AG08395 (cell line): Measurements from ENCODE around the gene LMF1.
"Not testable (repeated sequence)": the region's sequence is repeated elsewhere in the genome, so short reads cannot be mapped to it uniquely, and the experiment has no call there.

Source experiments
- DNase-seq: peaks from one replicate; pipeline ENCODE4 v3.0.0; 2012; ENCODE audit warnings: mixed read lengths, low spot score

Gene LMF1

DNA sequence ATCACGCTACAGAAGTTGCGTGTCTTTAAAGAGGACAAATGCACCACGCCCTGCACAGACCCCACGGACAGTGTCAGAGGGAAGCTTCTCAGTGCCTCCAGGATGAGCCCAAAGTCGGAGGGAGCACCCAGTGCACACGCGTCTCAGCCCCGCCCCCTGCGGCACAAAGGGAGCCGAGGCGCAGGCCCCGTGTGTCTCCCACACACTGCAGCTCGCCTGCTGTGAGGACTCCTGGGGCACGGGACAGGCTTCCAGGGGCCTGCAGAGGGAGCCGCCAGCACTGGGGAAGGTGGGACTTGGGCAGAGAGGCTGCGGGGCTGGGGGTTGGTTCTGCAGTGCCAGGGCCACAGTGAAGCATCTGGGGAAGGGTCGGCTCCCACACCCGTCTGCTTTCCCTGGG lies 77.4 kb downstream of the LMF1 start:
- DNase-seq: no peak

- peak; percentile 14 for DNase-seq
These were observed 78.1 kb downstream of the LMF1 start for GRCh38 chr16:892536-893255.

- DNase-seq: no peak
These were observed 78.8 kb downstream of the LMF1 start for GRCh38 chr16:892006-892405.

GRCh38 chr16:891353-891740 lies 79.4 kb downstream of the LMF1 start:
- DNase-seq: no peak

DNA sequence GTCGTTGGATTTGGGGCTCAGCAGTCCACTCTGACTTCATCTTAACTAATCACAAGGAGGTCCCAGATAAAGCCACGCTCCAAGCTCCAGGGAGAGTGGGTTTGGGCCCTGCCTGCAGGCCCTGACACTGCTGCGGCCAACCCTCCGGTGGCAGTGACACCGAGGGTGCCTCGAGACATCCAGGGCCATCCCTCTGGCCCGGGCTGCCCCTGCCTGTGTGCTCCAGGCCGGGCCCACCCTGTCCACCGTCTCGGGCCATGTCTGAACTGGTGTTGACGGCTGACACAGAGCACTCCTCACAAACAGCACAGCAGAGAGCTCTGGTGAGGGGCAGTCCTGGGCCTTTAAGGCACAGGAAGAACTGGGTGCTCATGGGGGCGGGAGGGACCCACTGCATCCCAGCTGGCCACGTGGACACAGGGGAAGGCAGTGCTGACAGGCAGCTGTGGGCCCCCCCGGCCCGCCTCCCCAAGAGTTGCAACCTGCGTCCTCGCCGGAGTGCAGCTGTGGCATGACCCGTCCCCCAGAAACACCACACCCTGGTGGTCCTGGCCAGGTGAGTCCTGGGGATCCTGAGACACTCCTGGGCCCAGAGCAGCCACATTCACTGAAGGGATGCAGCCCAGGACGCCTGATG lies 80.0 kb downstream of the LMF1 start:
- no peak for DNase-seq

GRCh38 chr16:890217-890616 lies 80.6 kb downstream of the LMF1 start:
- no peak for DNase-seq

DNA sequence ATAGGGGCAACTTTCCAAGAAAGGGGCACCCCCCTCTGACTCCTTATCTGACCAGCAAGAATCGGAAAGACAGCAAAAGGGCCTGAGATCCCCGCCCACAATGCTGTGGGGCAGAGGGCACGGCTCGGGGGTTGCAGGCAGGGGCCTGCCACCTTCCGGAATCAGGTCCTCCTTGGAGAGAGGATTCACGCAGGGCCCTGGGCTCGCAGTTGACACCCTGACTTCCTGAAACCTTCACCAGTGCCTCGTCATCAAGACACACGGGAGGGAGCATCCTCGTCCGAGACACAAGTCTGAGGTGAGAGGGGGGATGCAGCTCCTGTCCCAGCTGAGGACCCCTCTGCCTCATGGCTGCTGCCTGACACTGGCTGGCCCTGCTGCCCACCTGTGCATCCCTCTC lies 81.2 kb downstream of the LMF1 start:
- DNase-seq: no peak

DNA sequence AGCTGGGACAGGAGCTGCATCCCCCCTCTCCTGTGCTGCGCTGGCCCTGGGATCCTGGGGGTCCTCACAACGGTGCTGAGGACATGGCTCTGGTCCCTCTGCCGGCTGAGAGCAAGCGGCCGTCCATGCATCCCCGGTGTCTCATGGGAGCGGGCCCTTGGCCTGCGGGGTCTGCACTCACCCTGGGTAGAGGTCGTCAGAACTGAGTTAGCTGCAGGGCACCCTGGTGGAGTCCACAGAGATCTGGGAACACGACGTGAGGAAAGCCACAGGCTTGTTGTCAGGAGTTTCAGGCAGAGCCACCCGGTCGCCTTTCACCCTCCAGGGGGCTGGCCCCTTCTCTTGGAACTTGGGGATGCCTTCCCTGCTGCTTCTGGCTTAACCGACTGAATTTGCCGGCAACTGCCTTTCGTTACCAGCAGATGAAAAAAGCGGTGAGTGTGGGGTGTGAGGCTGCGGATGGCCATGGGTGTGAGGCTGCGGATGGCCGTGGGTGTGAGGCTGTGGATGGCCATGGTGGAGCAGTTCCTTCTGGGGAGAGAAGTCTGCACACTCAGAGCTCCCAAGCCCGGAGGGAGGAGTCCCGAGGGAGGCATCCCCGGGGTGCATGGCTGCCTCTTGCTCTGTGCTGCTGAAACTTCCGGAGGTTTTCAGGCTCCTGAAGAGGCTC lies 81.7 kb downstream of the LMF1 start:
- no peak for DNase-seq

DNA sequence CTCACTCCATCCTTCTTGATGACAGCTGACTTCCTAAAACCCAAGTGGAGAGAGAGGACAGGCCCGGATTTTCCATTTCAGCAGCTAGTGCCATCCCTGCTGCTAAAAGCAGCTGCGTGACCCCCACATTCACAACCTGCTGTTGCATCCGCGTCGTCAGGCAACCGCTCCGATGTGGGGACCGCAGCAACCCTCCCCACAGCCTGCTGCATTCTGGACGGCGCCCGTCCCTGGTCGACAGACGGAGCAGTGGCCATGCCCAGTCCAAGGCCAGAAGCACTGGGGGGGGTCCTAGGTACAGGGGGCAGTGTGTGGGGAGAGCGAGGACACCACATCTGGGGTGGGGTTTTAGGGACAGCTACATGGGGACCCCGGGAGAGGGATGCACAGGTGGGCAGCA lies 82.3 kb downstream of the LMF1 start:
- not testable (repeated sequence) for DNase-seq

- DNase-seq: no peak
These were observed 82.9 kb downstream of the LMF1 start for GRCh38 chr16:887846-888245.

DNA sequence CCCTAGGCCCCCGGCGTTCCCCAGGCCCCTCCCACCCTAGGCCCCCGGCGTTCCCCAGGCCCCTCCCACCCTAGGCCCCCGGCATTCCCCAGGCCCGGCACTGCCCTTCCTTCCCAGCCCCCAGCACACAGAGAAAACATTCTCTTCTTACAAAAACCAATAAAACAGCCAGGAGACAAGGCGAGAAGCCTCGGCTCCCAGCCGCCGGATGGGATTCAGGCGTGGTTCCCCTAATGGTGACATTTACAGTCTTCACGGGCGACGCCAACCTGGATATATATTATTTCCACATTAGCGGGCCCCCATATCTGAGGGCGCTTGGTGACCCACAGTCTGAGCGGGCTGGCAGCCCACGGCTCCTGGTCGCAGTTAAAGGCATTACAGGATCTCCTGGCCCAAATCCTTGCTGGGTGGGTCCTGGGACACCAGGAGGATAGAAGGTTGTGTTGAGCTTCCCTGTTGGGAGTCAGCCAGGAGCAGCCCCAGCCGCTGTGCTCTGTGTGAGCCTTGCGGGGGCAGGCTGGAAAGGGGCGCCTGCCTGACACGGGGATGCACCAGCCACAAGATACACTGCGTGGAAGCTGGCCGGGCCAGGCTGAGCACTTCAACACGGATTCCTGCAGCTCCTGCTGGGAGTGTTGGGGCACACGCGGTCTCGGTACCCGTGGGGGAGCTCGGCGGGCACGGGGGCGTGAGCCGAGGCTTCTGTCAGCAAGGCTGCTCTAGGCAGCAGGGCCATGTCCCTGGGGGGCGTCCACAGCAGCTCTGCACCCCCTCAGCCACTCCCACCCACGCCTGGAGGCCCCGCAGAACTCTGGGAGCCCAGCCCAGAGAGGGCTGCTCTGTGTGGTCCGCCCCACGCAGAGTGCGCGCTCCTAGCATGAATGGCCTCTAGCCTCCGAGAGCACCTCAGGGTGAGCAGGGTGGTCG lies 83.7 kb downstream of the LMF1 start:
- no peak for DNase-seq

DNA sequence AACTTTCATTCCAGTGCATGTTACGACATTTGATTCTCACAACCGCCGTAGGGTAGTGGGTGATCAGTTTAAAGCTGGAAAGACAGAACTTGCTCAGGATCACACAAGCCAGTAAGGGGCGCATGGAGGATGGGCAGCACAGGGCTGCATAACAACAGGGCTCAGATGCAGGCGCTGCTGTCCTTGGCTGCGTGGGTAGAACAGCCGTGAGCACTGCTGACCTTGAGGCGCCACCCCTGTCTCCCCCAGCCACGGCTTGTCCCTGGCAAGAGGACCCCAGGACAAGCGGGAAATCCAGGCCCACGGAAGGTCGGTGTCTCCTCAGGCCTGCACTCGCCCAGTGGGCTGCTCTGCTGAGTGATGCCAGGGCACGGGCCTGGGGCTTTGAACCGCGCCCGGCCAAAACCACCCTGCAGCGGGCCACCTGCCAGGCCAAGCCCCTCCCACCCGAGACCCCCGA lies 84.7 kb downstream of the LMF1 start:
- no peak for DNase-seq

DNA sequence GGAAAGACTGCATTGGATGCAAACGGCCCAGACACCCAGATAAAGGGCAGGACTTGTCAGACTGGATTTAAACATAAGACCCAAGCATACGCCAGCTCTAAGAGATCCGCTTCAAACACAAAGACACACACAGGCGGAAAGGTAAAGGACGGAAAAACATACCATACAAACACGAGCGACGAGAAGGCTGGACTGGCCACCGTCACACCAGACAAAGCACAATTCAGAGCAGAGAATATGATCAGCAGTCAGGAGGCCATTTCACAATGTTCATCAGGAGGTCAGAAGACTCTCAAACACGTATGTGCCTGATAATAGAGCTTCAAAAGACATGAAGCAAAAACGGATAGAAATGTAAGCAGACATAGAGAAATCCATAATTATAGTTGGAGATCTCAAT lies 85.4 kb downstream of the LMF1 start:
- no peak for DNase-seq

DNA sequence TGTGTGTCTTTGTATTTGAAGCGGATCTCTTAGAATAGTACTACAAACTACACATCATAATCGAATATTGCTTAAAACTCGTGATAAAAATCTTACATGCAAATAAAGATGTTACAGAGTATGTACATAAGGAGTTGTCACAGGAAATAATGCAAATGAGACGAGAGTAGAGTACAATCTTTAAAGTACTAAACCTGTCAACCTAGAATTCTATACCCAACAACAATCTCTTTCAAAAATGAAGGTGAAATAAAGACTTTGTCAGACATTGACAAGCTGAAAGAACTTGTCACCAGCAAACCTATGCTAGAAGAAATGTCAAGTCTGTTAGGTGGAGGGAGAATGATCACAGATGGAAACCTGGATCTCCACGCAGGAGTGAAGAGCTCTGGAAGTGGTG lies 86.6 kb downstream of the LMF1 start:
- DNase-seq: no peak

DNA sequence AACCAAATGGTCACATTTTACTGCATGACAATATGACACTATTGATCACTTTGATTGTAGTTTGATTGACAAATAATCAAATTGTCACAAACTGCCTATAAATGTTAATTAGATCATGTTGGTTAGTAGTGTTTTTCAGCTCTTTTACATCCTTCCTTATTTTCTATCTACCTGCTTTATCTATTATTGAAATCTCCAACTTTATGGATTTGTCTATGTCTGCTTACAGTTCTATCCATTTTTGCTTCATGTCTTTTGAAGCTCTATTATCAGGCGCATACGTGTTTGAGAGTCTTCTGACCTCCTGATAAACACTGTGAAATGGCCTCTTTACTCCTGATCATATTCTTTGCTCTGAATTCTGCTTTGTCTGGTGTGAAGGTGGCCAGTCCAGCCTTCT lies 87.0 kb downstream of the LMF1 start:
- no peak for DNase-seq

DNA sequence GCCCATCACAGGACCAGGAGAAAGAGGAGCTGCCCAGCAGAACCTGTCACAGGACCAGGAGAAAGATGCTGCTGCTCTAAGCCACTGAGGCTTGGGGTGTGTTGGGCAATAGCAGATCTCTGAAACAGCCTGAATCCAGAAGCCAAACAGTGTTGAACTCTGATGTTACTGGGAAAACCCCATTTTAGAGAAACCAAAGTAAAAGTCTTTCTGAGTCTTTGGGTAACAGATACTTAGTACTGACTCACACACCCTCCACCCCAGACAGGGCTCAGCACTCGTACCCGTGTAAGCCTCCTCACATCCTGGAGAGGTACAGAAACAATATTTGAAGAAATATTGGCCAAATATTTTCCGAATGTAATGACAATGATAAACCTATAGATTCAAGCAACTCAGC lies 87.4 kb downstream of the LMF1 start:
- DNase-seq: no peak

DNA sequence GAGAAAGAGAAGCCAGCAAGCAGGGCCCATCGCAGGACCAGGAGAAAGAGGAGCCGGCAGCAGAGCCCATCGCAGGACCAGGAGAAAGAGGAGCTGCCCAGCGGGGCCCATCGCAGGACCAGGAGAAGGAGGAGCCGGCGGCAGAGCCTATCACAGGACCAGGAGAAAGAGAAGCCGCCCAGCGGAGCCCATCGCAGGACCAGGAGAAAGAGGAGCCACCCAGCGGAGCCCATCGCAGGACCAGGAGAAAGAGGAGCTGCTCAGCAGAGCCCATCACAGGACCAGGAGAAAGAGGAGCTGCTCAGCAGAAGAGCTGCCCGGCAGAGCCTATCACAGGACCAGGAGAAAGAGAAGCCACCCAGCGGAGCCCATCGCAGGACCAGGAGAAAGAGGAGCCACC lies 88.1 kb downstream of the LMF1 start:
- not testable (repeated sequence) for DNase-seq

GRCh38 chr16:882256-882655 lies 88.5 kb downstream of the LMF1 start:
- DNase-seq: no peak

DNA sequence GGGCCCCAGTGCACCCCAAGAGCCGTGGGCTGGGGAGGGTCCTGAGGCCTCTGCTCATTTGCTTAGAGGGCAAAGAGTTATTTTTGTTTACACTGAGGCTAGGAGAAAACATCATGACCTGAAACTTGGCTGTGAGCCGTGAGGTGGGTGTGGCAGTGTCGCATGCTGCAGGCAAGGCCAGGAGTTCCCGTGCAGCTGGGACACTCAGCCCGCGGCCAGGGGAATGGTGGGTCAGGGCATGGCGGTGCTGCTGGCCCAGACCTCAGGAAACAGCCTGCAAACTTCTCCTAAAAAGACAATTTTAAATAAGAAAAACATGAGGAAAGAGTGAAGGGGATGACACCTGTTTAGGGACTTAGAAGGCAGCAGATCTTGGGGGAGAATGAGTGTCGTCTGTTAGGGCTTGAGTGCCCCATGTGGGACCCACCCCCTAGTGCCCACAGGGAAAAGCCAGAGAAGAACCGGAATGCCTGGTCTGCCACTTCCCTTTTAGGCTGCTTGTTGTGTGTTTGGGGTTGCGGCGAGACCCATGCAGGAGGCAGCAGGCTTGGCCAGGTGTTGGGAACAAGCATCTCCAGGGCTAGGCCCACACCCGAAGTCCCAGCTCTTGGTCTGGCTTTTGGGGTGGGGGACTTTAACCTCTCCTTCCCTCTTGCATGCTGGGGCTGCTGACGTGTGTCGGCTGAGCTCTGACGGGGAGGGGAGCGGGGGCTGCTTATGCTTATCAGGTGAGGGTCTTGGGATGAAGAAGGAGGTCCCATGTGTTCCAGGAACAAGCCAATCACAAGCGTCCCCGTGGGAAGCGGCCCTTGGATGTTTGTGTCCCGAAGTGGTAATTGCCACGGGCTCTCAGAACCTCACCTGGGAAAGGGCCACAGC lies 89.3 kb downstream of the LMF1 start:
- no peak for DNase-seq

DNA sequence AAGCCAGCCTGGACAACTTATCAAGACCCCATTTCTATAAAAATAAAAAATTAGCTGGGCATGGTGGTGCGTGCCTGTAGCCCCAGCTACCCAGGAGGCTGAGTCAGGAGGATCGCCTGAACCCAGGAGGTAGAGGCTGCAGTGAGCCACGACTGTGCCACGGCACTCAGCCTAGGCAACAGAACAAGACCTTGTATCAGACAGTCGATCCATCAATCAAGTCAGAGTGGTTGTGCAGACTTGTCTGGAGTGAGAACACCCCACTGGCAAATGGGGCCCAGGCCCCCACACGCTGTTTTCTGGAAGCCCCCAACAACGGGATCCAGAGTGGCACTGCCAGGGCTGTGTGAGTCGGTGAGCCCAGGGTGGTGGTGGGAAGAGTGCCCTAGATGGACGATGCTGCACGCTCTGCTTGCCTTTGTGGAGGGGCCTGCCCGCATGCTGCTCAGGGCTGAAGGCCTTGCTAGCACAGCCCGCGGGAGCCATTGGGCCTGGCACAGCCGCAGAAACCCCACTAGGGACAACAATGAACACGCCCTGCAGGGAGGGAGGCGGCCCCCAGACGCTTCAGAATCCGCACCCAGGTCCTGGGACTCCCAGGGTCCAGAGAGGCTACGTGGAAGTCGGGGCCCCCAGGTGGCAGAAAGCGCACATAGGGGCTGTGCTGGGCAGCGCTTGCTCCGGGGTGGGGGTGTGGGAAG lies 90.2 kb downstream of the LMF1 start:
- no peak for DNase-seq

DNA sequence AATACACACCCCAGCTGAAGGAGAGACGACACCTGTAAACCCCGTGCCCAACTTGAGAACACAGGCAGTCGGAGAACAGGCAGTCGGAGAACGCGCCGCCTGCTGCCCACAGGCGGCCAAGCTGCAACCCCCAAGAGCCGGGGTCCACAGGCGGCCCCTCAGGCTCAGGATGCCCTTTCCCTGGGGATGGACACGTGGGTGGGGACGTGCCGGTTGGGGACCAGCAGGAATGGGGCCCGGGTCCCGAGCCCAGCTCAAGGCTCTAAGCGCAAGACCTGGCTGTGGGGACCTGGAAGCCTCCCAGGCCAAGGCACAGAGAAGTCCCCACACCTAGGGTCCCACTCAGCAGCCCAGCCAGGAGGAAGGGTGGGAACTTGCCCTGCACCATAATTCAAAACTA lies 90.8 kb downstream of the LMF1 start:
- DNase-seq: no peak
